Body of pancreas (tissue), 4 donors: ENCODE results near the gene CTSD. TPM values are rescaled to one million over a fixed set of nuclear protein-coding genes. Genes with fewer than 3 reads are reported as not detected.
"Not testable (repeated sequence)": the region's sequence is repeated elsewhere in the genome, so short reads cannot be mapped to it uniquely, and the experiment has no call there.

Experiments used
- ATAC-seq: fragments of 150-250 bp; one replicate; pipeline ENCODE4 v1.9.1; 2016
- DNase-seq, 4 donors: peaks; one replicate each; pipeline ENCODE4 v3.0.0-alpha.2; 2019
- H3K27ac ChIP-seq, 4 donors: fragments of 200-600 bp; sonication (generic); 1 replicate in 3 of 4; 2 replicates in 1 of 4; pipeline versions ENCODE4 v1.5.1 to v1.6.1; 2016 to 2019; ENCODE audit warnings: mild to moderate bottlenecking in 1 of 4, mixed read lengths in 1 of 4, moderate library complexity in 1 of 4
- H3K27me3 ChIP-seq, 2 donors: fragments of 200-600 bp; sonication (generic); one replicate each; pipeline ENCODE4 v1.6.0; 2016; ENCODE audit warnings: mild to moderate bottlenecking in 1 of 2
- H3K36me3 ChIP-seq, 2 donors: fragments of 200-600 bp; sonication (generic); replicated peaks in 1 of 2; 2 replicates each; pipeline ENCODE4 v1.5.1; 2016; ENCODE audit warnings: low read depth in 2 of 2; ENCODE audit not compliant: insufficient read depth in 1 of 2
- H3K4me1 ChIP-seq: fragments of 200-600 bp; sonication (generic); one replicate; pipeline ENCODE4 v1.6.0; 2016
- H3K4me3 ChIP-seq, 2 donors: fragments of 200-600 bp; sonication (generic); 1 replicate in 1 of 2; 2 replicates in 1 of 2; pipeline ENCODE4 v1.5.1; 2016 to 2019
- H3K9me3 ChIP-seq, 3 donors: fragments of 200-600 bp; sonication (generic); 1 replicate in 2 of 3; 2 replicates in 1 of 3; pipeline ENCODE4 v1.5.1; 2016
- CTCF ChIP-seq, 7 experiments: fragments of 450-650 bp in 4 of 7; fragments of 200-600 bp in 3 of 7; sonication (generic) in 3 of 7; IDR thresholded peaks; one replicate each; pipeline ENCODE4 v1.5.1; 2016 to 2019; ENCODE audit warnings: antibody characterized with exemption in 7 of 7
- POLR2A ChIP-seq, 3 donors: fragments of 450-650 bp; IDR thresholded peaks; one replicate each; pipeline ENCODE4 v1.6.1; 2016; ENCODE audit warnings: antibody characterized with exemption in 3 of 3, mild to moderate bottlenecking in 2 of 3
- WGBS, 2 donors: methylation state at CpG; one replicate each; pipeline ENCODE4 v1.1.5; 2017; 5-methylcytosine and 5-hydroxymethylcytosine counted together
- intact Hi-C: fragments of 100-400 bp; cut with DNase I; formaldehyde crosslinking; loops from one replicate; pipeline ENCODE4 v1.15.1; 2023
- total RNA-seq, 2 donors: library from RNA; depleted of rRNA; stranded (reverse); fragments of >200 nt; gene quantifications; one replicate each; pipeline ENCODE4 v1.1.0, GENCODE V29; 2016

Gene CTSD
- total RNA-seq = 100 to 1,000 TPM; 214 to 255 TPM

DNA sequence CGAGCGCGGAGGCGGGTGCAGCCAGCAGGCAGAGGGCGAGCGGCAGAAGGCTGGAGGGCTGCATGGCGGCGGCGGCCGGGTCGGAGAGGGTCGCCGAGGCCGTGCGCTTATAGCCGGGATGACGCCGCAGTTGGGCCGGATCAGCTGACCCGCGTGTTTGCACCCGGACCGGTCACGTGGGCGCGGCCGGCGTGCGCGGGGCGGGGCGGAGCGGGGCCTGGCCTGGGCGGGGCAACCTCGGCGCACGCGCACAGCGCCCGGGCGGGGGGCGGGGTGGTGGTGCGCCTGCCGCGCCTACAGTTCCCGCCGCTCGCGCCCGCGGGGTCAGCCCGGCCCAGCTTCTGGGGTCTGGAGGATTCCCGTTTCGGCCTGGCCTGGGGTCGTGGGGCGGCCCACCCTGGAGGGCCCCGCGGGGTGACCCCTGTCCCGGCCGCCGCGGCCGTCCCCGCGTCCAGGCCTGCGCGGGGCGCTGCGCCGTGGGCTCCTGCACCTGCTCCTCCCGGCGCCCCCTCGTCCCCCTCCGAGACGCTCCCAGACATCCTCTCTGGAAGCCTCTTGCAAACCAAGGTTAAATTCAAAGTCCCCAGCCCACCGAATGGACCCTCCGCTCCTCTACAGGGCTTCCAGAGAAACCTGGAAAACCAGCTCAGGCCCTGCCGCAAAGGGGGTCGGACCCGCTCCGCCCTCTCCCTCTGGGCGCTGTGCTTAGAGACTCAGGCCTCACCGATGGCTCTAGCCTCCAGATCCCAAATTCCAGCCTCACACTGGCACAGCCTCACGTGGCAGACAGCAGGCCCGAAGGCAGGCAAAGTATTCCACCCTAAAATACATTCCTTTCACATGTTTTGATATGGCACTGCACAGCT, at the start of gene CTSD:
TSS of gene CTSD (minus strand) at position 132 of the 866 bp plus-strand sequence. CDS start at position 64, 68 bp downstream.
- DNase-seq = peak; percentile 90 to 92 (median 91)
- intact Hi-C loops = no loop called here
- TF ChIP-seq POLR2A (IDR thresholded peaks at IDR 0.05) (peak; percentile 26 to 76 (median 52)), CTCF (IDR thresholded peaks at IDR 0.05) (peak in 1 of 7 experiments; percentile 17)
- H3K4me1 ChIP-seq = peaks cover 43% of the 10 kb centered on the region
- no peaks in the 10 kb centered on the region for H3K27me3 ChIP-seq
- peak; percentile 86 for ATAC-seq
- peak within 1 kb of the TSS; percentile 74 to 94 (median 84) for H3K27ac ChIP-seq
- H3K9me3 ChIP-seq = no peaks in the 10 kb centered on the region
- H3K4me3 ChIP-seq = peak within 1 kb of the TSS; percentile 91 to 93
- WGBS, 2 donors = 1 to 2% methylated on average over 8 to 75 of the region's 85 CpGs
- H3K36me3 ChIP-seq = peaks cover 3 to 11% of the 10 kb centered on the region in 2 donors

GRCh38 chr11:1813356-1813755, 49.6 kb upstream of the CTSD start:
- H3K4me3 ChIP-seq, DNase-seq, H3K4me1 ChIP-seq, H3K36me3 ChIP-seq, ATAC-seq, H3K27me3 ChIP-seq, H3K27ac ChIP-seq, intact Hi-C loops, H3K9me3 ChIP-seq: not testable (repeated sequence)
- WGBS, 2 donors = 80 to 84% methylated on average over 9 of the region's 9 CpGs

- H3K36me3 ChIP-seq = no peaks in the 10 kb centered on the region
- DNase-seq (no peak), ATAC-seq (no peak)
- TF ChIP-seq CTCF (IDR thresholded peaks at IDR 0.05) (no peak), POLR2A (IDR thresholded peaks at IDR 0.05) (no peak)
- 85 to 89% methylated on average over 15 of the region's 15 CpGs for WGBS, 2 donors
- H3K4me1 ChIP-seq = peaks cover 5% of the 10 kb centered on the region
- no peak overlapping the region for H3K27ac ChIP-seq
- no peak overlapping the region for H3K4me3 ChIP-seq
- no peaks in the 10 kb centered on the region for H3K27me3 ChIP-seq
- intact Hi-C loops = no loop called here
- H3K9me3 ChIP-seq = no peaks in the 10 kb centered on the region
Measured at GRCh38 chr11:1812801-1813200, 49.1 kb upstream of the CTSD start.

DNA sequence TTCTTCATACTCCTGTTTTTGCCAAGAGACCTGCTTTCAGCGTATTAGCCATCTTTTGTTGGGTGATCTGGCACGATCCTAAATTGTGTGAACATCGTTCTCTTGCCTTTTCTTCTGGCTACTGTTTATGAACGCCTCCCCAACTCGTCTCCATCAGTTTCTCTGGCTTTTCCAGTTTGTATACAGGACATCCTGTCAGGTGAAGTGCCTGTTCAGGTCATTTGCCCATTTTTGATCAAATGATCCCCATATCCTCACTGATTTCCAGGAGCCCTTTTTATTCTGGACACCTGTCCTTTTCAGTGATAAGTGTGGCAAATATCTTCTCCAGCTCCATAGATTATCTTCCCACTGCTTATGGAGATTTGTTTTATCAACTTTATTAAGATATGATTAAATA, 48.5 kb upstream of the CTSD start:
- no peaks in the 10 kb centered on the region for H3K27me3 ChIP-seq
- H3K27ac ChIP-seq = no peak overlapping the region
- no peak for TF ChIP-seq POLR2A (IDR thresholded peaks at IDR 0.05)
- no peak for TF ChIP-seq CTCF (IDR thresholded peaks at IDR 0.05)
- H3K4me3 ChIP-seq = no peak overlapping the region
- no peaks in the 10 kb centered on the region for H3K9me3 ChIP-seq
- 84 to 88% methylated on average over 5 of the region's 5 CpGs for WGBS, 2 donors
- H3K36me3 ChIP-seq = no peaks in the 10 kb centered on the region
- DNase-seq = no peak
- ATAC-seq = no peak
- intact Hi-C loops = no loop called here
- peaks cover 10% of the 10 kb centered on the region for H3K4me1 ChIP-seq

GRCh38 chr11:1810761-1811160, 47.0 kb upstream of the CTSD start:
- Histone ChIP-seq H3K36me3 (no peaks in the 10 kb centered on the region), H3K4me3 (no peak overlapping the region), H3K27me3 (no peaks in the 10 kb centered on the region), H3K27ac (no peak overlapping the region), H3K4me1 (peaks cover 16% of the 10 kb centered on the region), H3K9me3 (no peaks in the 10 kb centered on the region)
- intact Hi-C loops = no loop called here
- TF ChIP-seq CTCF (IDR thresholded peaks at IDR 0.05) = no peak
- no peak for TF ChIP-seq POLR2A (IDR thresholded peaks at IDR 0.05)
- no peak for ATAC-seq
- DNase-seq = no peak
- WGBS, 2 donors = 69 to 73% methylated on average over 10 of the region's 10 CpGs
